NCI-H748 (cell line): ENCODE results near the gene EP400.
"Not testable (repeated sequence)": the region's sequence is repeated elsewhere in the genome, so short reads cannot be mapped to it uniquely, and the experiment has no call there.

Source experiments
- DNase-seq: peaks from one replicate; lab custom pipeline; 2025; ENCODE audit not compliant: unreplicated experiment; lab: John Stamatoyannopoulos, UW

The EP400 gene

GRCh38 chr12:131985510-131985875 lies 35.8 kb downstream of the EP400 start:
- DNase-seq: not testable (repeated sequence)

GRCh38 chr12:131986361-131986760 lies 36.6 kb downstream of the EP400 start:
- no peak for DNase-seq

GRCh38 chr12:131986910-131987309 lies 37.2 kb downstream of the EP400 start:
- no peak for DNase-seq

GRCh38 chr12:131987552-131987951 lies 37.8 kb downstream of the EP400 start:
- no peak for DNase-seq

- no peak for DNase-seq
Observed at GRCh38 chr12:131988054-131988796, 38.5 kb downstream of the EP400 start.

GRCh38 chr12:131989021-131989420 lies 39.3 kb downstream of the EP400 start:
- no peak for DNase-seq

GRCh38 chr12:131990066-131990979 lies 40.6 kb downstream of the EP400 start:
- DNase-seq: no peak

- no peak for DNase-seq
Observed at GRCh38 chr12:131990980-131991305, 41.2 kb downstream of the EP400 start.

GRCh38 chr12:131991816-131992430 lies 42.2 kb downstream of the EP400 start:
- DNase-seq: no peak

GRCh38 chr12:131994589-131994988 lies 44.8 kb downstream of the EP400 start:
- no peak for DNase-seq

GRCh38 chr12:132000286-132000872 lies 50.6 kb downstream of the EP400 start:
- no peak for DNase-seq

- DNase-seq: no peak
Observed at GRCh38 chr12:132003846-132004245, 54.1 kb downstream of the EP400 start.

GRCh38 chr12:132004946-132005345 lies 55.2 kb downstream of the EP400 start:
- no peak for DNase-seq

GRCh38 chr12:132006056-132006680 lies 56.4 kb downstream of the EP400 start:
- DNase-seq: no peak

GRCh38 chr12:132007041-132007440 lies 57.3 kb downstream of the EP400 start:
- no peak for DNase-seq

GRCh38 chr12:132009336-132009859 lies 59.7 kb downstream of the EP400 start:
- no peak for DNase-seq

GRCh38 chr12:132012919-132013568 lies 63.3 kb downstream of the EP400 start:
- no peak for DNase-seq

- DNase-seq: no peak
Observed at GRCh38 chr12:132014092-132014914, 64.6 kb downstream of the EP400 start.

- no peak for DNase-seq
Observed at GRCh38 chr12:132014915-132015280, 65.2 kb downstream of the EP400 start.
